Duodenal mucosa (tissue), 2 donors: Measurements from ENCODE around the gene BCS1L.

ENCODE experiments used
- H3K27ac ChIP-seq: one replicate; pipeline ENCODE4 v1.7.0; 2013; ENCODE audit warnings: low read depth, low read length
- H3K27me3 ChIP-seq, 2 donors: one replicate each; pipeline ENCODE4 v1.7.0; 2013; ENCODE audit warnings: low read length in 2 of 2, control low read depth in 1 of 2; ENCODE audit not compliant: insufficient read depth in 2 of 2, control insufficient read depth in 1 of 2
- H3K36me3 ChIP-seq, 2 donors: one replicate each; pipeline ENCODE4 v1.7.0; 2013; ENCODE audit warnings: low read length in 2 of 2, control low read depth in 1 of 2; ENCODE audit not compliant: insufficient read depth in 2 of 2, control insufficient read depth in 1 of 2
- H3K4me1 ChIP-seq, 2 donors: one replicate each; pipeline ENCODE4 v1.7.0; 2013; ENCODE audit warnings: low read length in 2 of 2, control low read depth in 1 of 2; ENCODE audit not compliant: insufficient read depth in 2 of 2, control insufficient read depth in 1 of 2
- H3K4me3 ChIP-seq, 2 donors: one replicate each; pipeline ENCODE4 v1.7.0; 2013; ENCODE audit warnings: low read length in 2 of 2, low read depth in 1 of 2
- H3K9ac ChIP-seq, 2 donors: one replicate each; pipeline ENCODE4 v1.7.0; 2013; ENCODE audit warnings: low read length in 2 of 2, low read depth in 1 of 2
- H3K9me3 ChIP-seq, 2 donors: one replicate each; pipeline ENCODE4 v1.7.0; 2013; ENCODE audit warnings: low read length in 2 of 2, control low read depth in 1 of 2; ENCODE audit not compliant: control insufficient read depth in 1 of 2

BCS1L gene

DNA sequence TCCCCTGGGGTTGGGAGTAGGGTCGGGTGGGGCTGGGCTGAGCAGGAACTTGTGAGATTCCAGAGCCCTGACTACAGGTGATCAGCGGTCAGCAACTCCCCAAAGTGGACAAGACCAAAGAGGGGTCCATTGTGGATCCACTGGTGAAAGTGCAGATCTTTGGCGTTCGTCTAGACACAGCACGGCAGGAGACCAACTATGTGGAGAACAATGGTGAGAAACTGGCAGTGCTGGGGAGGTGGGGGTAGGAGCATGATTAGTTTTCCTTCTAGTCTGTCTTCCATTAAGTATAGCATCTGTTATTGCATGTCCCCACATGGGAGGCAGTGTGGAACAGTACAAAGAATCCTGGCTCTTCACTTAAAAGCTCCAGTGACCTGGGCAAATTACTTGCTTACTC, 23.8 kb upstream of the BCS1L start:
- no peak overlapping the region for H3K4me3 ChIP-seq
- H3K27me3 ChIP-seq, result no peaks in the 10 kb centered on the region
- H3K9ac ChIP-seq, result no peak overlapping the region
- H3K4me1 ChIP-seq, result no peaks in the 10 kb centered on the region
- H3K27ac ChIP-seq, result no peak overlapping the region
- peaks cover 33 to 57% of the 10 kb centered on the region in 2 donors for H3K36me3 ChIP-seq
- no peaks in the 10 kb centered on the region for H3K9me3 ChIP-seq

DNA sequence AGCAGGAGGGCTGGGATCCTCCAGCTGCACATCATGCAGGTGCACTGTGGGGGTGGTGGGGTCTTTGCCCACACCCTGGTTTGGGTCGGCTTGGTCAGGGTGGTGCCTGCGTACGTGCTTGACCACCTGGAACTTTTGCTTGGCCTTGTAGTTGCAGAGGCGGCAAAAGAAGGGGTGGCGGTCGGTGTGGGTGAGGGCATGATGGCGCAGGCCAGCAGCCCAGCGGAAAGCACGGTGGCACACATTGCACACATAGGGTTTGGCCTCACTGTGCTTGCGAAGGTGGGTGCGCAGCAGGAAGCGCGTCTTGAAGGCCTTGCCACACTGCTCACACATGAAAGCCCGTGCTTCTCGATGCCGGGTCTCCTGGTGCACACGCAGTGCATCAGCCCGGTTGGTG, 21.1 kb upstream of the BCS1L start:
- Histone ChIP-seq H3K9me3 (no peaks in the 10 kb centered on the region), H3K27ac (no peak overlapping the region), H3K4me3 (no peak overlapping the region), H3K4me1 (no peaks in the 10 kb centered on the region), H3K27me3 (no peaks in the 10 kb centered on the region), H3K36me3 (peaks cover 46 to 77% of the 10 kb centered on the region in 2 donors), H3K9ac (no peak overlapping the region)

DNA sequence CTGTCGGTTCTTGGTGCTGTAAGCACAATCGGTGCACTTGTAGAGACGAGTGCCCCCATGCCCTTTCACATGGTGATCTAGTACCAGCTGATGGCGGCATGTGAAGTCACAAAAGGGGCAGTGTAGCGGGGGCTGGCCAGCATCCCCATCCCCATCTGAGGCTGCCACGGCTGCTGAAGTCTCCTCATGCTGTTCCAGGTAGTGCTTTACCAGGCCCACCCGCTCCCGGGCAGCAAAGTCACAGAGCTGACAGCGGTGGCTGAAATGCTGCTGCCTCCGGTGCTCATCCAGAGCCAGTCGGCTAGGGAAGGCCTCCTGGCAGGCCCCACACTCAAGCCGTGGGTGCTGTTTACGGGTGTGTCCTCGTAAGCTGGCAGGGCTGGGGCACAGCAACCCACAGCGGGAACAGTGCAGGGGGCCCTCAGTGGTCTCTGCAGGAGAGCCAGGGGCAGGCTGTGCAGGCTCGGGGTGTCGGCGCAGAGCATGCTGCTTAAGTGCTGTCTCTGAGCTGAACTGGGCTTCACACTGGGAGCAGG, 17.3 kb upstream of the BCS1L start:
- Histone ChIP-seq H3K9ac (no peak overlapping the region), H3K4me1 (no peaks in the 10 kb centered on the region), H3K27ac (no peak overlapping the region), H3K4me3 (no peak overlapping the region), H3K27me3 (no peaks in the 10 kb centered on the region), H3K36me3 (peaks cover 60 to 78% of the 10 kb centered on the region in 2 donors), H3K9me3 (no peaks in the 10 kb centered on the region)

DNA sequence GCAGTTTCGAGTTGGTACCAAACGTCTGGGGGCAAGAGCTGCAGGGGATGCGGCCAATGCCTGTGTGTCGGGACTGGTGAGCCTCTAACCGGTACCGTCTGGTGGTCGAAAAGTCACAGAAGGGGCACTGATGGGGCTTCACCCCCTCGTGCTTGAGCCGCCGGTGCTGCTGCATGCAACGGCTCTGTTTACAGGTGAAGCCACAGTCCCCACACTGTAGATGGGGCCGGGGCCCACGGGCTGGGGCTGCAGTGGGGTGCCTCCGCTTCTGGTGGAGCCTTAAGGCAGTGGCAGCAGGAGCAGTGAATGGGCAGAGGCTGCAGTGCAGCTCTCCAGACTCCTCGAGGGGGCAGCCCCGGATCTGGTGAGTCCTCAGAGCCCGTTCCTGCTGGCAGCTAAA, 16.7 kb upstream of the BCS1L start:
- Histone ChIP-seq H3K27me3 (no peaks in the 10 kb centered on the region), H3K4me1 (no peaks in the 10 kb centered on the region), H3K4me3 (no peak overlapping the region), H3K9ac (no peak overlapping the region), H3K36me3 (peaks cover 59 to 77% of the 10 kb centered on the region in 2 donors), H3K27ac (no peak overlapping the region), H3K9me3 (no peaks in the 10 kb centered on the region)

DNA sequence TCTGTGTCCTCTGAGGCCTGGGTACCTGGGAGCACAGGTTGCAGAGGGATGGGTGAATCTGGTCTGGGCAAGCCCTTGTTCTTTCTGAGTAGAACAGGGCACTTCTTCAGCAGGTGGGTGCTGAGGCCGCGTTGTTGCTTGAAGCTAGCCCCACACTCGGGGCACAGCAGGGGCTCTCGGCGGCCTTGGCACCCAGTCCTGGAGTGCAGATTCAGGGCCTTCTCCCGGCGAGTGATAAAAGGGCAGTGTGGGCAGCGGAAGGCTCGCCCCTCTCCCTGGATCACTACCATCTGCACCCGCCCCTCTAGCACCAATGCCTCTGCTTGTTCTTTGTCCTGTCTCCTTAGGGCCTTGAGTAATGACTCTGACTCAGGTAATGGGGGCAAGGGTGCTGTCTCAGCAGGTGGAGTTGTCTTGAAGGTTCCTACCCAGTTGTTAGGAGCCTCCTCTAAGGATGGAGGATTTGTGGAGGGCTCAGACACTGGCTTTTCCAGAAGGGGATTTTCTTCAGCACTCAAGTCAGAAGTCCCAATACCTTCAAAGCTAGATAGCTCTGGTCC, 15.7 kb upstream of the BCS1L start:
- Histone ChIP-seq H3K9ac (no peak overlapping the region), H3K27ac (no peak overlapping the region), H3K27me3 (no peaks in the 10 kb centered on the region), H3K4me3 (no peak overlapping the region), H3K36me3 (peaks cover 56 to 77% of the 10 kb centered on the region in 2 donors), H3K4me1 (no peaks in the 10 kb centered on the region), H3K9me3 (no peaks in the 10 kb centered on the region)

DNA sequence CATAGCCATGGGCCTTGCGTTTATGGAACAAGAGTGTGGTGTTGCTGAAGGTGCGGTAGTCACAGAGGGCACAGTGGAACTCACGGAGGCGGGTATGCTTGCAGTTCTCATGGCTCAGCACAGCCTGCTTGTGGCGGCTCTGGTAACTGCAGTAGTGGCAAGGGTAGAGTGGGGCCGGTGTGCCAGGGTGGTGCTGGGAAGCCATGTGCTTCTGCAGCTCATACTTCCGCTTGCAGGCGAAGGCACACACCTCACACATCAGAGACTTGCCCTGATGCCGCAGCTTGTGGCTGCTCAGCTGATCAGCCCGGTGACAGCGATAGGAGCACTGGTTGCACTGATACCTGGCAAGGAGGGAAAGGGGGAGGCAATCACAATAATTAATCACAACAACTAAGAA, 14.8 kb upstream of the BCS1L start:
- Histone ChIP-seq H3K36me3 (peaks cover 56 to 82% of the 10 kb centered on the region in 2 donors), H3K9me3 (no peaks in the 10 kb centered on the region), H3K4me1 (no peaks in the 10 kb centered on the region), H3K4me3 (no peak overlapping the region), H3K27ac (peak overlapping the region; percentile 10), H3K9ac (no peak overlapping the region), H3K27me3 (no peaks in the 10 kb centered on the region)

DNA sequence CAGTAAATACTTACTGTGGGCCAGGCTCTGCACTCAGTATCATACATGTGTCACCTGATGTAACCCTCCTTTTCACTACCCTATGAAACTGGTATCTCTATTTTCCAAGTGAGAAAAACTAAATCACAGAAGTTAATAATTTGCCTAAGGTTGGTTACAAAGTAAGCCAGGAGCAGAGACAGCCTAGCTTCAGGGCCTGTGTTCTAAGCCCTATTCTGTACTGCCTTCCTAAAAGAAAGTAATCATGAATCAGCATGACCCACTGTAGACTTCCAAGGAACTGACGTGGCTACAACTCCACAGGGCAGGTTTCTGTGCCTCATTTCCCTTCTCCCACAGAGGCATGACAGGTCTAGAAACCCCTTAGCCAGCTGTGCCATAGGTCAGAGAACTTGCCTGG, 14.4 kb upstream of the BCS1L start:
- no peaks in the 10 kb centered on the region for H3K9me3 ChIP-seq
- H3K36me3 ChIP-seq, result peaks cover 53 to 83% of the 10 kb centered on the region in 2 donors
- no peak overlapping the region for H3K9ac ChIP-seq
- H3K4me1 ChIP-seq, result no peaks in the 10 kb centered on the region
- no peaks in the 10 kb centered on the region for H3K27me3 ChIP-seq
- no peak overlapping the region for H3K27ac ChIP-seq
- no peak overlapping the region for H3K4me3 ChIP-seq

DNA sequence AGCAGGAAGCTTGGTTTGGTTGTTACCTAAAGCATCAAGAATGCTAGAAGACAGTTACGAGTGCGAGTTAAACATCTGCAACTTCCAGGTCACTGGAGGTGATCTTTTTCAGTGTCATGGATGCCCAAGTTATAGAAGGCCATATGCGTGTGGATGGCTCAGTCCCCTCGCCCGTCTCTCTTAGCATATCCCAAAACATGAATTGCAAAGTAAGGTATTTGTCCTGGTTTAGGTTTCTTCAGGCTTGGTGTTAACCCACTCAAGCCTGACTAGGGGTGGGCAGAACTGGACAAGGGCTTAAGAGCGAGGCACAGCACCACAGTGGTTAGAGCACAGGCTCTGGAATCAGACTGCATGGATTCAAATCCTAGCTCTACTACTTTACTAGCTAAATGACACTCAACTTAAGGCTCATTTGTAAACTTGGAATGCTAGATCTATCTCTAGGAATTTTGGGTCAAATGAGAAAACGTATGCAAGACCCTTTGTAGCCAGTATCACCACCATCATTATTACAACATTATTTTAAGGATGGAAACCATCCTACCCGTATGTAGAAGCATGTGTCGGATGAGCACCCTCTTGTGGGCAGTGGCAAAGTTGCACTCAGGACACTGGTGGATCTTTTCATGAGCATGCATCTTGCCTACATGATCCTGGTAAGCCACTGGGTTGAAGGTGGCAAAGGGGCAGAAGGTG, 11.2 kb upstream of the BCS1L start:
- no peaks in the 10 kb centered on the region for H3K27me3 ChIP-seq
- H3K9me3 ChIP-seq, result no peaks in the 10 kb centered on the region
- H3K27ac ChIP-seq, result no peak overlapping the region
- H3K9ac ChIP-seq, result no peak overlapping the region
- H3K36me3 ChIP-seq, result peaks cover 47 to 86% of the 10 kb centered on the region in 2 donors
- no peaks in the 10 kb centered on the region for H3K4me1 ChIP-seq
- H3K4me3 ChIP-seq, result no peak overlapping the region

DNA sequence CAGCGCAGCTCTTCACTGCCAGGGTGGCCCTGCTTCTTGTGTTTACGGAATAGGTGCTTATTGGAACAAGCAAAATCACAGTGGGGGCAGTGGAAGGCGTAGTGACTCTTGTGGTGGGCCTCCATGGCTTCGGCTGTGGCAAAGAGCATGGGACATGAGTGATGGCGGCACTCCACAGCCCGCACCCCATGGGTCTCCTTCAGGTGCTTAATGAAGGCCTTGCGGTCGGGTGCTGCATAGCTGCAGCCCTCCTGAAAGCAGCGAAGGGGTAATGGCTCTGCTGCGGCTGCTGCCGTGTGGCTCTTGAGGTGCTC, 10.7 kb upstream of the BCS1L start:
- H3K36me3 ChIP-seq, result peaks cover 45 to 81% of the 10 kb centered on the region in 2 donors
- H3K4me3 ChIP-seq, result no peak overlapping the region
- no peak overlapping the region for H3K9ac ChIP-seq
- H3K4me1 ChIP-seq, result no peaks in the 10 kb centered on the region
- H3K27me3 ChIP-seq, result no peaks in the 10 kb centered on the region
- no peak overlapping the region for H3K27ac ChIP-seq
- H3K9me3 ChIP-seq, result no peaks in the 10 kb centered on the region

DNA sequence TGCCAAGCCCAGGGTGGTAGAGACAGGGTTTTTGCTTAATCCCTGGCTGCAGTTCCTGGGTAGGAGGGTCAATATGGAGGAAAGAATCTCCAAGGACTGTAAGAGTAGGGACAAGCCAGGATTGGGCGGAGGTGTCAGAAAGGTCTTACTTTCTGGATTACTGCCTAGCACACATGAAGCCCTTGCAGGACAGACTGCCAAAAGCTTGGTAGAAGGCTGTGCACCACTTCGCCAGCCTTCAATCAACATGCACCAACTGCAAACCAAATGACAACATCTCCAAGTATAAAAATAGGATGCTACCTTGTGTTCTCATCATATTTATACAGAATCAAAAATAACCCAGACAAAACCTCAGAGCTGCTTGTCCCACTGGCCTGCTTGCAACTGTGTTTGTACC, 3.7 kb upstream of the BCS1L start:
- H3K9ac ChIP-seq, result no peak overlapping the region
- H3K4me1 ChIP-seq, result peaks cover 7 to 8% of the 10 kb centered on the region in 2 donors
- no peaks in the 10 kb centered on the region for H3K9me3 ChIP-seq
- H3K36me3 ChIP-seq, result peaks cover 16 to 39% of the 10 kb centered on the region in 2 donors
- no peaks in the 10 kb centered on the region for H3K27me3 ChIP-seq
- H3K27ac ChIP-seq, result no peak overlapping the region
- no peak overlapping the region for H3K4me3 ChIP-seq
